ENCODE data around the gene GALK2. TPM values are rescaled to one million over a fixed set of nuclear protein-coding genes. Genes with fewer than 3 reads are reported as not detected.

The GALK2 gene
- total RNA-seq, 1 experiment from 2014 or later = 13.7 TPM

DNA sequence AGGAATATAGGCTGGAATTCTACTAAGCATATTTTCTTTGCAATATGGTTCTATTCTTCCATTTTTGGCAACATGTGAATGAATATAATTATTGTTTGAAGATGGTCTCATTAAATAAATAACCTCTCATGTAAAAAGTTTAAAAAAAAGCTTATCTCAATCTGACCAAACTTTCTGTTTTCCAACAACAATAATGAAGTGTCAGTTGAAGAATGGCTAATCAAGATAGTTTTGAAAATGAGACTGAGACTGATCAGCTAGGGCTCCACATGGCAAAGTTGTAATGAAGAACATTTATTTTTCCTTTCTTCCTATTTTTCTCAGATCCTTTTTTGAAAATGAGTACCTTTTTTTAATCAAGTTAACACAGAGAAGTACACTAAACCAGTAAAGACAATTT, 117.4 kb downstream of the GALK2 start:
- no peak overlapping the region for H2BK20ac ChIP-seq (ENCODE audit: low read depth, low read length, poor library complexity, severe bottlenecking)
- Mint-ChIP-seq H3K36me3 (ENCODE audit: insufficient read depth in 1 of 3, low read depth in 3 of 3) (peaks cover 0 to 19% (median 16%) of the 10 kb centered on the region in 3 experiments; a peak in 6 of 7 replicates), H3K27me3 (ENCODE audit: low read depth) (no peaks in the 10 kb centered on the region), H3K9me3 (no peaks in the 10 kb centered on the region), H3K27ac (no peak overlapping the region), H3K4me1 (peaks cover 13 to 16% of the 10 kb centered on the region in 2 experiments), H3K4me3 (no peak overlapping the region)
- H3K23ac ChIP-seq (ENCODE audit: insufficient read length, low read depth, low read length) = no peak overlapping the region
- peaks cover 3% of the 10 kb centered on the region; the same call in 1 of the 2 replicates for H3K4me1 ChIP-seq (ENCODE audit: insufficient read depth, low read length)
- no peaks in the 10 kb centered on the region for H3K9me3 ChIP-seq (ENCODE audit: control insufficient read depth, low read depth, low read length)
- no peak overlapping the region for H4K91ac ChIP-seq (ENCODE audit: insufficient read length, low read depth, low read length)
- H2BK15ac ChIP-seq (ENCODE audit: low read depth, low read length) = no peak overlapping the region
- DNase-seq = no peak
- H3K18ac ChIP-seq (ENCODE audit: insufficient read length, low read depth, low read length) = no peak overlapping the region
- H2AFZ ChIP-seq (ENCODE audit: low read length) = no peak overlapping the region
- H3K79me1 ChIP-seq (ENCODE audit: insufficient read depth, low read depth, low read length, poor library complexity, severe bottlenecking) = no peaks in the 10 kb centered on the region
- H3K14ac ChIP-seq (ENCODE audit: insufficient read depth, low read length) = no peak overlapping the region
- H3K4ac ChIP-seq (ENCODE audit: low read depth, low read length) = no peak overlapping the region
- no peak overlapping the region for H4K5ac ChIP-seq (ENCODE audit: insufficient read length, low read depth, low read length)
- H3K23me2 ChIP-seq (ENCODE audit: insufficient read length, low read depth, low read length, poor library complexity, severe bottlenecking) = no peaks in the 10 kb centered on the region
- H3K56ac ChIP-seq (ENCODE audit: insufficient read length, low read depth, low read length) = no peak overlapping the region
- H3K27me3 ChIP-seq (ENCODE audit: insufficient read depth, low read length) = no peaks in the 10 kb centered on the region
- no peak overlapping the region for H2BK5ac ChIP-seq (ENCODE audit: insufficient read length, low read length)
- H4K20me1 ChIP-seq (ENCODE audit: control insufficient read depth, insufficient read depth, insufficient read length) = no peaks in the 10 kb centered on the region
- no peak overlapping the region for H4K8ac ChIP-seq (replicated peaks; ENCODE audit: insufficient read length, low read depth, low read length)
- TF ChIP-seq, protein P1, sequence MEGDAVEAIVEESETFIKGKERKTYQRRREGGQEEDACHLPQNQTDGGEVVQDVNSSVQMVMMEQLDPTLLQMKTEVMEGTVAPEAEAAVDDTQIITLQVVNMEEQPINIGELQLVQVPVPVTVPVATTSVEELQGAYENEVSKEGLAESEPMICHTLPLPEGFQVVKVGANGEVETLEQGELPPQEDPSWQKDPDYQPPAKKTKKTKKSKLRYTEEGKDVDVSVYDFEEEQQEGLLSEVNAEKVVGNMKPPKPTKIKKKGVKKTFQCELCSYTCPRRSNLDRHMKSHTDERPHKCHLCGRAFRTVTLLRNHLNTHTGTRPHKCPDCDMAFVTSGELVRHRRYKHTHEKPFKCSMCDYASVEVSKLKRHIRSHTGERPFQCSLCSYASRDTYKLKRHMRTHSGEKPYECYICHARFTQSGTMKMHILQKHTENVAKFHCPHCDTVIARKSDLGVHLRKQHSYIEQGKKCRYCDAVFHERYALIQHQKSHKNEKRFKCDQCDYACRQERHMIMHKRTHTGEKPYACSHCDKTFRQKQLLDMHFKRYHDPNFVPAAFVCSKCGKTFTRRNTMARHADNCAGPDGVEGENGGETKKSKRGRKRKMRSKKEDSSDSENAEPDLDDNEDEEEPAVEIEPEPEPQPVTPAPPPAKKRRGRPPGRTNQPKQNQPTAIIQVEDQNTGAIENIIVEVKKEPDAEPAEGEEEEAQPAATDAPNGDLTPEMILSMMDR (conservative IDR thresholded peaks at IDR 0.05) = no peak
- no peak overlapping the region for H3K27ac ChIP-seq (ENCODE audit: insufficient read length, low read depth, low read length)
- H2BK120ac ChIP-seq (ENCODE audit: low read depth, low read length, poor library complexity, severe bottlenecking) = no peak overlapping the region
- no peaks in the 10 kb centered on the region for H3K79me2 ChIP-seq (ENCODE audit: insufficient read depth, low read length)
- H2AK5ac ChIP-seq (ENCODE audit: insufficient read length, low read length) = no peak overlapping the region
- H2BK12ac ChIP-seq (ENCODE audit: insufficient read length, low read depth, low read length) = no peak overlapping the region
- no peak overlapping the region for H3K4me2 ChIP-seq (ENCODE audit: insufficient read depth, insufficient read length, low read length)
- H3K9ac ChIP-seq (ENCODE audit: extremely low read depth, insufficient read length, low read length) = no peak overlapping the region
- no peak overlapping the region for H3T11ph ChIP-seq (ENCODE audit: low read length)
